WTC11 (cell line): ENCODE measurements around the gene PPP1R3C. TPM values are rescaled to one million over a fixed set of nuclear protein-coding genes. Genes with fewer than 3 reads are reported as not detected.

Experiments
- ATAC-seq: fragments of 200-7000 bp; cut with Tn5 transposase; 2 replicates; pipeline ENCODE4 v1.10.0; 2021; ENCODE audit warnings: mild to moderate bottlenecking, moderate library complexity
- CTCF ChIA-PET: fragments of 300-600 bp; sonication (Branson Sonifier 250); formaldehyde crosslinking; loops from one replicate; lab custom pipeline; 2021; ENCODE audit warnings: antibody characterized with exemption; lab: Charles Lee
- POLR2A ChIA-PET: fragments of 350-600 bp; sonication (Branson Sonifier 250); formaldehyde crosslinking; loops from one replicate; lab custom pipeline; 2021; ENCODE audit warnings: antibody characterized with exemption; lab: Charles Lee
- DNase-seq: peaks from one replicate; pipeline ENCODE4 v3.0.0; 2021; ENCODE audit warnings: low spot score
- H3K27ac Mint-ChIP-seq: 2 replicates; pipeline ENCODE4 v1.8.0; 2021; ENCODE audit warnings: mixed read lengths
- H3K27me3 Mint-ChIP-seq: 2 replicates; pipeline ENCODE4 v1.8.0; 2021; ENCODE audit warnings: low read depth, mild to moderate bottlenecking, moderate library complexity, mixed read lengths
- H3K36me3 Mint-ChIP-seq: 2 replicates; pipeline ENCODE4 v1.8.0; 2021; ENCODE audit warnings: mixed read lengths
- H3K4me1 Mint-ChIP-seq: 2 replicates; pipeline ENCODE4 v1.8.0; 2022; ENCODE audit warnings: mixed read lengths
- H3K4me3 Mint-ChIP-seq: 2 replicates; pipeline ENCODE4 v1.8.0; 2021; ENCODE audit warnings: mild to moderate bottlenecking, moderate library complexity, mixed read lengths
- H3K9me3 Mint-ChIP-seq: 2 replicates; pipeline ENCODE4 v1.8.0; 2021; ENCODE audit warnings: mixed read lengths
- ATF1 ChIP-seq: sonication (generic); formaldehyde crosslinking; IDR thresholded peaks from 2 replicates; pipeline ENCODE4 v1.8.1; 2023; ENCODE audit warnings: mild to moderate bottlenecking, moderate library complexity, missing genetic modification reagents
- E2F5 ChIP-seq: sonication (generic); formaldehyde crosslinking; IDR thresholded peaks from 2 replicates; pipeline ENCODE4 v1.8.1; 2022; ENCODE audit warnings: mild to moderate bottlenecking, moderate library complexity, missing genetic modification reagents
- EMX1 ChIP-seq: fragments of 250-450 bp; sonication (Bioruptor Pico); IDR thresholded peaks from 2 replicates; pipeline ENCODE4 v1.8.0; 2021; ENCODE audit warnings: mild to moderate bottlenecking
- IRF2 ChIP-seq: sonication (generic); formaldehyde crosslinking; IDR thresholded peaks from 2 replicates; pipeline ENCODE4 v1.8.0; 2022; ENCODE audit warnings: low read depth, missing genetic modification reagents, borderline replicate concordance
- JAZF1 ChIP-seq: fragments of 250-450 bp; sonication (Bioruptor Pico); IDR thresholded peaks from 2 replicates; pipeline ENCODE4 v1.9.0; 2021; ENCODE audit warnings: moderate library complexity, mild to moderate bottlenecking, inconsistent platforms
- JUN ChIP-seq: sonication (generic); formaldehyde crosslinking; IDR thresholded peaks from 2 replicates; pipeline ENCODE4 v1.8.0; 2023; ENCODE audit warnings: mild to moderate bottlenecking, missing genetic modification reagents
- KAT7 ChIP-seq: sonication (generic); formaldehyde crosslinking; IDR thresholded peaks from 2 replicates; pipeline ENCODE4 v1.8.1; 2023; ENCODE audit warnings: missing genetic modification reagents, mild to moderate bottlenecking, borderline replicate concordance
- MXD4 ChIP-seq: fragments of 250-450 bp; sonication (Bioruptor Pico); IDR thresholded peaks from 2 replicates; pipeline ENCODE4 v1.8.0; 2021; ENCODE audit warnings: mild to moderate bottlenecking, moderate library complexity, borderline replicate concordance
- MYBL2 ChIP-seq: sonication (generic); formaldehyde crosslinking; IDR thresholded peaks from 2 replicates; pipeline ENCODE4 v1.8.1; 2023; ENCODE audit warnings: mild to moderate bottlenecking, moderate library complexity, missing genetic modification reagents
- NFATC4 ChIP-seq: fragments of 250-450 bp; sonication (Bioruptor Pico); IDR thresholded peaks from 2 replicates; pipeline ENCODE4 v1.9.0; 2021; ENCODE audit warnings: mild to moderate bottlenecking
- NFYB ChIP-seq: sonication (generic); formaldehyde crosslinking; conservative IDR thresholded peaks from 2 replicates; pipeline ENCODE4 v1.8.0; 2022; ENCODE audit warnings: low read depth, missing genetic modification reagents
- PRDM15 ChIP-seq: sonication (generic); formaldehyde crosslinking; IDR thresholded peaks from 2 replicates; pipeline ENCODE4 v1.8.0; 2022; ENCODE audit warnings: missing genetic modification reagents
- TEAD4 ChIP-seq: sonication (generic); formaldehyde crosslinking; IDR thresholded peaks from 2 replicates; pipeline ENCODE4 v1.8.0; 2022; ENCODE audit warnings: mild to moderate bottlenecking, missing genetic modification reagents
- ZBTB21 ChIP-seq: sonication (generic); formaldehyde crosslinking; IDR thresholded peaks from 2 replicates; pipeline ENCODE4 v1.8.1; 2023; ENCODE audit warnings: mild to moderate bottlenecking, missing genetic modification reagents, borderline replicate concordance
- ZBTB43 ChIP-seq: sonication (generic); formaldehyde crosslinking; IDR thresholded peaks from 2 replicates; pipeline ENCODE4 v1.8.1; 2023; ENCODE audit warnings: mild to moderate bottlenecking, missing genetic modification reagents
- ZNF138 ChIP-seq: sonication (generic); formaldehyde crosslinking; conservative IDR thresholded peaks from 2 replicates; pipeline ENCODE4 v1.8.1; 2022; ENCODE audit warnings: mild to moderate bottlenecking, moderate library complexity, missing genetic modification reagents
- ZNF232 ChIP-seq: sonication (generic); formaldehyde crosslinking; IDR thresholded peaks from 2 replicates; pipeline ENCODE4 v1.8.0; 2022; ENCODE audit warnings: mild to moderate bottlenecking, missing genetic modification reagents
- ZNF423 ChIP-seq: fragments of 250-450 bp; sonication (Bioruptor Pico); IDR thresholded peaks from 2 replicates; pipeline ENCODE4 v2.1.2; 2022; ENCODE audit warnings: mild to moderate bottlenecking, moderate library complexity
- ZNF671 ChIP-seq: fragments of 250-450 bp; sonication (Bioruptor Pico); IDR thresholded peaks from 2 replicates; pipeline ENCODE4 v1.8.0; 2021; ENCODE audit warnings: mild to moderate bottlenecking
- total RNA-seq: library from RNA; stranded (reverse); gene quantifications from 3 replicates; pipeline ENCODE4 v1.2.3, GENCODE V29; 2021

Gene PPP1R3C
- total RNA-seq, 1 experiment from 2014 or later: 1.5 TPM

GRCh38 chr10:91610919-91611318 is 22.0 kb downstream of the PPP1R3C start:
- DNase-seq (no peak), ATAC-seq (no peak)
- no peak for TF ChIP-seq ZBTB21 (CRISPR knock-in tag)
- H3K9me3 Mint-ChIP-seq: peaks cover 6% of the 10 kb centered on the region
- ChIA-PET POLR2A (interaction anchor here (0.5 to 1.0 kb wide), 2 partner anchors 44 to 134 kb away, joined by 3 to 4 read pairs; no protein-coding TSS in a partner anchor), CTCF (interaction anchor here (1.0 kb wide), 1 partner anchor 59 kb away, joined by 3 read pairs; no protein-coding TSS in a partner anchor)
- H3K27ac Mint-ChIP-seq: no peak overlapping the region
- no peak overlapping the region for H3K4me3 Mint-ChIP-seq
- no peaks in the 10 kb centered on the region for H3K27me3 Mint-ChIP-seq
- H3K4me1 Mint-ChIP-seq: no peaks in the 10 kb centered on the region
- no peaks in the 10 kb centered on the region for H3K36me3 Mint-ChIP-seq

GRCh38 chr10:91610444-91610843 is 22.4 kb downstream of the PPP1R3C start:
- ChIA-PET POLR2A (interaction anchor here (1.0 kb wide), 1 partner anchor 44 kb away, joined by 3 read pairs; no protein-coding TSS in a partner anchor), CTCF (interaction anchor here (1.0 kb wide), 1 partner anchor 59 kb away, joined by 3 read pairs; no protein-coding TSS in a partner anchor)
- DNase-seq (no peak), ATAC-seq (no peak)
- Mint-ChIP-seq H3K27ac (no peak overlapping the region), H3K4me1 (no peaks in the 10 kb centered on the region), H3K36me3 (no peaks in the 10 kb centered on the region), H3K4me3 (no peak overlapping the region), H3K27me3 (no peaks in the 10 kb centered on the region), H3K9me3 (peaks cover 11% of the 10 kb centered on the region)
- no peak for TF ChIP-seq MYBL2 (CRISPR knock-in tag)
- TF ChIP-seq PRDM15: no peak
- TF ChIP-seq IRF2 (CRISPR knock-in tag): no peak
- no peak for TF ChIP-seq ZNF138 (CRISPR knock-in tag)
- TF ChIP-seq ZNF671 (CRISPR knock-in tag): no peak
- TF ChIP-seq ZNF423 (CRISPR knock-in tag): no peak
- TF ChIP-seq KAT7: no peak
- TF ChIP-seq ZBTB43 (CRISPR knock-in tag): no peak
- no peak for TF ChIP-seq NFYB (CRISPR knock-in tag)
- no peak for TF ChIP-seq NFATC4 (CRISPR knock-in tag)
- no peak for TF ChIP-seq EMX1 (CRISPR knock-in tag)
- TF ChIP-seq ZNF232 (CRISPR knock-in tag): no peak
- TF ChIP-seq JUN (CRISPR knock-in tag): no peak
- no peak for TF ChIP-seq E2F5 (CRISPR knock-in tag)
- no peak for TF ChIP-seq JAZF1 (CRISPR knock-in tag)
- TF ChIP-seq ATF1: no peak
- TF ChIP-seq MXD4: no peak
- no peak for TF ChIP-seq TEAD4 (CRISPR knock-in tag)
